Stomach (tissue), 4 donors: ENCODE data around the gene KCTD5.

Experiments
- CTCF ChIP-seq, 7 experiments: fragments of 450-650 bp in 4 of 7; fragments of 200-600 bp in 3 of 7; sonication (generic) in 3 of 7; IDR thresholded peaks; one replicate each; pipeline ENCODE4 v1.5.1; 2016 to 2019; ENCODE audit warnings: antibody characterized with exemption in 7 of 7, control low read depth in 2 of 7, mild to moderate bottlenecking in 1 of 7
- POLR2A ChIP-seq, 4 donors: fragments of 450-650 bp; IDR thresholded peaks; one replicate each; pipeline ENCODE4 v1.6.1; 2016; ENCODE audit warnings: antibody characterized with exemption in 4 of 4, control low read depth in 2 of 4, mild to moderate bottlenecking in 1 of 4, moderate library complexity in 1 of 4
- POLR2AphosphoS5 ChIP-seq, 3 donors: sonication (generic); formaldehyde crosslinking; IDR thresholded peaks; one replicate each; pipeline ENCODE4 v1.6.1; 2016; ENCODE audit warnings: antibody characterized with exemption in 3 of 3

GRCh38 chr16:2720064-2720457, 37.7 kb downstream of the KCTD5 start, which contains the start of gene PRSS27:
- no peak for TF ChIP-seq POLR2A (IDR thresholded peaks at IDR 0.05)
- no peak for TF ChIP-seq CTCF (IDR thresholded peaks at IDR 0.05)
- no peak for TF ChIP-seq POLR2AphosphoS5 (IDR thresholded peaks at IDR 0.05)
